H7 (cell line): ENCODE results near the gene AFMID. TPM values are rescaled to one million over a fixed set of nuclear protein-coding genes. Genes with fewer than 3 reads are reported as not detected.

Source experiments
- DNase-seq: peaks from one replicate; pipeline ENCODE4 v3.0.0; 2012
- H3K27me3 ChIP-seq: 2 replicates; pipeline ENCODE4 v1.6.0; 2011; ENCODE audit warnings: mild to moderate bottlenecking, low read length; ENCODE audit not compliant: control insufficient read depth, insufficient read depth
- H3K36me3 ChIP-seq: replicated peaks from 2 replicates; pipeline ENCODE4 v1.5.1; 2011; ENCODE audit warnings: low read length; ENCODE audit not compliant: control insufficient read depth, insufficient read depth
- H3K4me3 ChIP-seq: 2 replicates; pipeline ENCODE4 v1.5.1; 2011; ENCODE audit warnings: low read depth, mild to moderate bottlenecking, control low read depth, low read length, moderate library complexity; ENCODE audit not compliant: insufficient read depth
- total RNA-seq: library from RNA; depleted of rRNA; stranded (reverse); fragments of >200 nt; shearing (Covaris generic); gene quantifications from 2 replicates; pipeline ENCODE4 v1.2.3, GENCODE V29; 2014

AFMID gene
- total RNA-seq, 1 experiment from 2014 or later = 36.4 TPM

DNA sequence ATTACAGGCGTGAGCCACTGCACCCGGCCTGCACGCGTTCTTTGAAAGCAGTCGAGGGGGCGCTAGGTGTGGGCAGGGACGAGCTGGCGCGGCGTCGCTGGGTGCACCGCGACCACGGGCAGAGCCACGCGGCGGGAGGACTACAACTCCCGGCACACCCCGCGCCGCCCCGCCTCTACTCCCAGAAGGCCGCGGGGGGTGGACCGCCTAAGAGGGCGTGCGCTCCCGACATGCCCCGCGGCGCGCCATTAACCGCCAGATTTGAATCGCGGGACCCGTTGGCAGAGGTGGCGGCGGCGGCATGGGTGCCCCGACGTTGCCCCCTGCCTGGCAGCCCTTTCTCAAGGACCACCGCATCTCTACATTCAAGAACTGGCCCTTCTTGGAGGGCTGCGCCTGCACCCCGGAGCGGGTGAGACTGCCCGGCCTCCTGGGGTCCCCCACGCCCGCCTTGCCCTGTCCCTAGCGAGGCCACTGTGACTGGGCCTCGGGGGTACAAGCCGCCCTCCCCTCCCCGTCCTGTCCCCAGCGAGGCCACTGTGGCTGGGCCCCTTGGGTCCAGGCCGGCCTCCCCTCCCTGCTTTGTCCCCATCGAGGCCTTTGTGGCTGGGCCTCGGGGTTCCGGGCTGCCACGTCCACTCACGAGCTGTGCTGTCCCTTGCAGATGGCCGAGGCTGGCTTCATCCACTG is 27.0 kb downstream of the AFMID start, which contains the start of gene BIRC5:
BIRC5 (plus strand) TSS at position 238 of the 690 bp plus-strand sequence; CDS start at position 302, 64 bp downstream.
- DNase-seq = peak; percentile 99
- H3K4me3 ChIP-seq = peak within 1 kb of the TSS; percentile 90
- no peaks in the 10 kb centered on the region; the same call in 1 of the 2 replicates for H3K27me3 ChIP-seq
- H3K36me3 ChIP-seq = peaks cover 9% of the 10 kb centered on the region

DNA sequence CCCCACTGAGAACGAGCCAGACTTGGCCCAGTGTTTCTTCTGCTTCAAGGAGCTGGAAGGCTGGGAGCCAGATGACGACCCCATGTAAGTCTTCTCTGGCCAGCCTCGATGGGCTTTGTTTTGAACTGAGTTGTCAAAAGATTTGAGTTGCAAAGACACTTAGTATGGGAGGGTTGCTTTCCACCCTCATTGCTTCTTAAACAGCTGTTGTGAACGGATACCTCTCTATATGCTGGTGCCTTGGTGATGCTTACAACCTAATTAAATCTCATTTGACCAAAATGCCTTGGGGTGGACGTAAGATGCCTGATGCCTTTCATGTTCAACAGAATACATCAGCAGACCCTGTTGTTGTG is 27.5 kb downstream of the AFMID start:
- no peaks in the 10 kb centered on the region; the same call in 1 of the 2 replicates for H3K27me3 ChIP-seq
- peak overlapping the region; percentile 90 for H3K4me3 ChIP-seq
- DNase-seq = no peak
- peaks cover 9% of the 10 kb centered on the region for H3K36me3 ChIP-seq

DNA sequence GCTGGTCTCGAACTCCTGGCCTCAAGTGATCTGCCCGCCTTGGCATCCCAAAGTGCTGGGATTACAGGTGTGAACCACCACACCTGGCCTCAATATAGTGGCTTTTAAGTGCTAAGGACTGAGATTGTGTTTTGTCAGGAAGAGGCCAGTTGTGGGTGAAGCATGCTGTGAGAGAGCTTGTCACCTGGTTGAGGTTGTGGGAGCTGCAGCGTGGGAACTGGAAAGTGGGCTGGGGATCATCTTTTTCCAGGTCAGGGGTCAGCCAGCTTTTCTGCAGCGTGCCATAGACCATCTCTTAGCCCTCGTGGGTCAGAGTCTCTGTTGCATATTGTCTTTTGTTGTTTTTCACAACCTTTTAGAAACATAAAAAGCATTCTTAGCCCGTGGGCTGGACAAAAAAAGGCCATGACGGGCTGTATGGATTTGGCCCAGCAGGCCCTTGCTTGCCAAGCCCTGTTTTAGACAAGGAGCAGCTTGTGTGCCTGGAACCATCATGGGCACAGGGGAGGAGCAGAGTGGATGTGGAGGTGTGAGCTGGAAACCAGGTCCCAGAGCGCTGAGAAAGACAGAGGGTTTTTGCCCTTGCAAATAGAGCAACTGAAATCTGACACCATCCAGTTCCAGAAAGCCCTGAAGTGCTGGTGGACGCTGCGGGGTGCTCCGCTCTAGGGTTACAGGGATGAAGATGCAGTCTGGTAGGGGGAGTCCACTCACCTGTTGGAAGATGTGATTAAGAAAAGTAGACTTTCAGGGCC is 32.4 kb downstream of the AFMID start:
- Histone ChIP-seq H3K36me3 (peaks cover 29% of the 10 kb centered on the region), H3K27me3 (no peaks in the 10 kb centered on the region), H3K4me3 (no peak overlapping the region)
- peak; percentile 67 for DNase-seq

DNA sequence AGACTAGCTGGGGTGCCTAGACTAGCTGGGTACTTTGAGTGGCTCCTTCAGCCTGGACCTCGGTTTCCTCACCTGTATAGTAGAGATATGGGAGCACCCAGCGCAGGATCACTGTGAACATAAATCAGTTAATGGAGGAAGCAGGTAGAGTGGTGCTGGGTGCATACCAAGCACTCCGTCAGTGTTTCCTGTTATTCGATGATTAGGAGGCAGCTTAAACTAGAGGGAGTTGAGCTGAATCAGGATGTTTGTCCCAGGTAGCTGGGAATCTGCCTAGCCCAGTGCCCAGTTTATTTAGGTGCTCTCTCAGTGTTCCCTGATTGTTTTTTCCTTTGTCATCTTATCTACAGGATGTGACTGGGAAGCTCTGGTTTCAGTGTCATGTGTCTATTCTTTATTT is 35.9 kb downstream of the AFMID start:
- Histone ChIP-seq H3K36me3 (peaks cover 20% of the 10 kb centered on the region), H3K27me3 (no peaks in the 10 kb centered on the region), H3K4me3 (no peak overlapping the region)
- DNase-seq = no peak

DNA sequence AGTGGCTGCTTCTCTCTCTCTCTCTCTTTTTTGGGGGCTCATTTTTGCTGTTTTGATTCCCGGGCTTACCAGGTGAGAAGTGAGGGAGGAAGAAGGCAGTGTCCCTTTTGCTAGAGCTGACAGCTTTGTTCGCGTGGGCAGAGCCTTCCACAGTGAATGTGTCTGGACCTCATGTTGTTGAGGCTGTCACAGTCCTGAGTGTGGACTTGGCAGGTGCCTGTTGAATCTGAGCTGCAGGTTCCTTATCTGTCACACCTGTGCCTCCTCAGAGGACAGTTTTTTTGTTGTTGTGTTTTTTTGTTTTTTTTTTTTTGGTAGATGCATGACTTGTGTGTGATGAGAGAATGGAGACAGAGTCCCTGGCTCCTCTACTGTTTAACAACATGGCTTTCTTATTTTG is 36.6 kb downstream of the AFMID start:
- DNase-seq = no peak
- Histone ChIP-seq H3K27me3 (no peaks in the 10 kb centered on the region), H3K36me3 (peaks cover 20% of the 10 kb centered on the region), H3K4me3 (no peak overlapping the region)

DNA sequence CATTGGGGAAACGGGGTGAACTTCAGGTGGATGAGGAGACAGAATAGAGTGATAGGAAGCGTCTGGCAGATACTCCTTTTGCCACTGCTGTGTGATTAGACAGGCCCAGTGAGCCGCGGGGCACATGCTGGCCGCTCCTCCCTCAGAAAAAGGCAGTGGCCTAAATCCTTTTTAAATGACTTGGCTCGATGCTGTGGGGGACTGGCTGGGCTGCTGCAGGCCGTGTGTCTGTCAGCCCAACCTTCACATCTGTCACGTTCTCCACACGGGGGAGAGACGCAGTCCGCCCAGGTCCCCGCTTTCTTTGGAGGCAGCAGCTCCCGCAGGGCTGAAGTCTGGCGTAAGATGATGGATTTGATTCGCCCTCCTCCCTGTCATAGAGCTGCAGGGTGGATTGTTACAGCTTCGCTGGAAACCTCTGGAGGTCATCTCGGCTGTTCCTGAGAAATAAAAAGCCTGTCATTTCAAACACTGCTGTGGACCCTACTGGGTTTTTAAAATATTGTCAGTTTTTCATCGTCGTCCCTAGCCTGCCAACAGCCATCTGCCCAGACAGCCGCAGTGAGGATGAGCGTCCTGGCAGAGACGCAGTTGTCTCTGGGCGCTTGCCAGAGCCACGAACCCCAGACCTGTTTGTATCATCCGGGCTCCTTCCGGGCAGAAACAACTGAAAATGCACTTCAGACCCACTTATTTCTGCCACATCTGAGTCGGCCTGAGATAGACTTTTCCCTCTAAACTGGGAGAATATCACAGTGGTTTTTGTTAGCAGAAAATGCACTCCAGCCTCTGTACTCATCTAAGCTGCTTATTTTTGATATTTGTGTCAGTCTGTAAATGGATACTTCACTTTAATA is 37.3 kb downstream of the AFMID start:
- no peak for DNase-seq
- Histone ChIP-seq H3K4me3 (no peak overlapping the region), H3K27me3 (no peaks in the 10 kb centered on the region), H3K36me3 (peaks cover 20% of the 10 kb centered on the region)

DNA sequence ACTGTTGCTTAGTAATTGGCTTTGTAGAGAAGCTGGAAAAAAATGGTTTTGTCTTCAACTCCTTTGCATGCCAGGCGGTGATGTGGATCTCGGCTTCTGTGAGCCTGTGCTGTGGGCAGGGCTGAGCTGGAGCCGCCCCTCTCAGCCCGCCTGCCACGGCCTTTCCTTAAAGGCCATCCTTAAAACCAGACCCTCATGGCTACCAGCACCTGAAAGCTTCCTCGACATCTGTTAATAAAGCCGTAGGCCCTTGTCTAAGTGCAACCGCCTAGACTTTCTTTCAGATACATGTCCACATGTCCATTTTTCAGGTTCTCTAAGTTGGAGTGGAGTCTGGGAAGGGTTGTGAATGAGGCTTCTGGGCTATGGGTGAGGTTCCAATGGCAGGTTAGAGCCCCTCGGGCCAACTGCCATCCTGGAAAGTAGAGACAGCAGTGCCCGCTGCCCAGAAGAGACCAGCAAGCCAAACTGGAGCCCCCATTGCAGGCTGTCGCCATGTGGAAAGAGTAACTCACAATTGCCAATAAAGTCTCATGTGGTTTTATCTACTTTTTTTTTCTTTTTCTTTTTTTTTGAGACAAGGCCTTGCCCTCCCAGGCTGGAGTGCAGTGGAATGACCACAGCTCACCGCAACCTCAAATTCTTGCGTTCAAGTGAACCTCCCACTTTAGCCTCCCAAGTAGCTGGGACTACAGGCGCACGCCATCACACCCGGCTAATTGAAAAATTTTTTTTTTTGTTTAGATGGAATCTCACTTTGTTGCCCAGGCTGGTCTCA is 38.1 kb downstream of the AFMID start:
- Histone ChIP-seq H3K27me3 (peaks cover 3% of the 10 kb centered on the region; the same call in 1 of the 2 replicates), H3K4me3 (no peak overlapping the region), H3K36me3 (peaks cover 18% of the 10 kb centered on the region)
- no peak for DNase-seq

DNA sequence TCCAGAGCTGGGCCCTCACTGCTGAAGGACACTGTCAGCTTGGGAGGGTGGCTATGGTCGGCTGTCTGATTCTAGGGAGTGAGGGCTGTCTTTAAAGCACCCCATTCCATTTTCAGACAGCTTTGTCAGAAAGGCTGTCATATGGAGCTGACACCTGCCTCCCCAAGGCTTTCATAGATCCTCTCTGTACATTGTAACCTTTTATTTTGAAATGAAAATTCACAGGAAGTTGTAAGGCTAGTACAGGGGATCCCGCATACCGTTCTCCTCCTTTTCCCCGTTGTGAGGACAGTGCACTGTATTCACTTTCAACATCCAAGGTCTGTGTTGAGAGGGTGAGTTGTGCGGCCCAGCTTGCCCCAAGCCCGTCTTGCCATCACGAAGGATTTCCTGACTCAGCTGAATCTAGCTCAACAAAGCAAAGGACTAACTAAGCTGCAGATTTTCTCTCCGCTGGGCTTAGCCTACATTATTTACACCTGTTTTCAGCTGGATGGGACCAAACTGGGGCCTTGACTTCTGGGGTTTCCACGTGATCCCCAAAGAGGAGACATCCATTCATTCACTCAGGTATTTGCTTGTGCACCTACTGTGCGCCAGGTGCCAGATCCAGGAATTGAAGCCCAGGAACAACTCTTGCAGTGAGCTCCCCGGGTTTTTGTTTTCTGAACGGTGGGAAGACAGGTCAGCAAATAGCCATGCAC is 39.0 kb downstream of the AFMID start:
- Histone ChIP-seq H3K4me3 (no peak overlapping the region), H3K27me3 (peaks cover 11% of the 10 kb centered on the region), H3K36me3 (peaks cover 14% of the 10 kb centered on the region)
- DNase-seq = peak; percentile 53

DNA sequence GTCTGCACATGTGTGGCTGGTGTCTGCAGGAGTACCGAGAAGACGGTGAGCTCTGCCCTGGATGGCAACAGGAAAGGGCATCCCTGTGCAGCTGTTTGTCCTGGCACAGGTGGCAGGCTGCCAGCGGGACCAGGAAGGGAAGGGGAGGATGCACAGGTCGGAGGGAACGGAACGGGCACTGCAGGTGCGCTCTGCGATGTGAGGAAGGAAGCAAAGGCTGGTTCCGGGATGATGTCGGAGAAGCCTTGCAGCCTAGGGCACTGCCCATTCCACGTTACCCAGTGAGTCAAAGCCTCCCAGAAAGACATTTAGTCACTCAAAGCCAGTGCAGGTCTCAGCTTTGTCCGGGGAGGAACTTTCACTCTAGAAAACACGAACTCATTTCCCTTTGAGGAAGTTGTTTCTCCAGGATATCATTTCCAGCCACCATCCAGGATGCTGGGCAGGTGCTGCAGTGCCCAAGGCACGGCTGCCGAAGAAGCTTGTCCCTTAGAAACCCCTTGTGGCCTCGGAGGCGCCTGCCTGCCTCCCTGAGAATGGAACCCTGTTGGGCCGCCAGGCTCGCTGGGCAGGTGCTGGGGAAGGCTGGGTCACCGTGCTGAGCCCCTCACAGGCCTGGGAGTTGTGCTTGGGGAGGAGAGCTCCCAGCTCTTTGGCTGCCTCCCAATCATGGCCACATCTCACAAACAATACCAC is 39.7 kb downstream of the AFMID start:
- Histone ChIP-seq H3K4me3 (no peak overlapping the region), H3K27me3 (peaks cover 16% of the 10 kb centered on the region), H3K36me3 (peaks cover 12% of the 10 kb centered on the region)
- DNase-seq = peak; percentile 68

DNA sequence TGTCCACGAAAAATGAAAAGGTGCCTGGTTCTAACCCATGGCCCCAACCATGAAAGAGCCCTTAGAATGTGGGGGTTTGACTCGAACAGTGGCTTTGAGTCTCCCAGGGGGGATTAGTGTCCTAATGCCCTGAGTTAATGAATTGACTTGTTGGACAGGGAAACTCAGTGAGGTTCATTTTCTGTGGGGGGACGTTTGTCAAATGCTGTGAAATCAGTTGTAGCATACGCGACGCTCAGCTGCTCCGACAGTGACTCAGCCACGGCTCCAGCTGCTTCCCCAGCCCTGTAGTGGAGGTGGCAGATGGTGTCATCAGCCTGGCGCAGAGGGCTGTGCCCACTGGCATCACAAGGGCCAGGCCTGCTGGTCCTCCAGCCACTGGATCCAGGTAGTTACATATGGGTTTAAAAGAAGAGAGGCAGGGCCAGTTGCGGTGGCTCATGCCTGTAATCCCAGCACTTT is 40.3 kb downstream of the AFMID start:
- DNase-seq = peak; percentile 49
- H3K36me3 ChIP-seq = peaks cover 12% of the 10 kb centered on the region
- no peak overlapping the region for H3K4me3 ChIP-seq

DNA sequence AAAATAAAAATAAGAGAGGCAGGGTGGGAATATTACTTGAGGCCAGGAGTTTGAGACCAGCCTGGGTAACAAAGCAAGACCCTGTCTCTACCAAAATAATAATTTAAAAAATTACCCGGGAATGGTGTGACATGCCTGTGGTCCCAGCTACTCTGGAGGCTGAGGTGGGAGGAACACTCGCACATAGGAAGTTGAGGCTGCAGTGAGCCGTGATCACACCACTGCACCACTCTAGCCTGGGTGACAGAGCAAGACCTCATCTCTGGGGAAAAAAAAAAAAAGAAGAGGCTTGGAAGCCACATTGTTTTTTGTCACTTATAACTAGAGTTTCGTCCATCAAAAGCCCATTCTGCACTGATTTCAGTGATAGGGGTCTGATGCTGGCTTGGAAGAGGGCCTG is 41.0 kb downstream of the AFMID start:
- Histone ChIP-seq H3K4me3 (no peak overlapping the region), H3K36me3 (peaks cover 7% of the 10 kb centered on the region), H3K27me3 (peaks cover 28% of the 10 kb centered on the region)
- DNase-seq = no peak

More for the DNA sequence above, 40.3 kb downstream of the AFMID start:
- H3K27me3 ChIP-seq = peaks cover 22% of the 10 kb centered on the region

DNA sequence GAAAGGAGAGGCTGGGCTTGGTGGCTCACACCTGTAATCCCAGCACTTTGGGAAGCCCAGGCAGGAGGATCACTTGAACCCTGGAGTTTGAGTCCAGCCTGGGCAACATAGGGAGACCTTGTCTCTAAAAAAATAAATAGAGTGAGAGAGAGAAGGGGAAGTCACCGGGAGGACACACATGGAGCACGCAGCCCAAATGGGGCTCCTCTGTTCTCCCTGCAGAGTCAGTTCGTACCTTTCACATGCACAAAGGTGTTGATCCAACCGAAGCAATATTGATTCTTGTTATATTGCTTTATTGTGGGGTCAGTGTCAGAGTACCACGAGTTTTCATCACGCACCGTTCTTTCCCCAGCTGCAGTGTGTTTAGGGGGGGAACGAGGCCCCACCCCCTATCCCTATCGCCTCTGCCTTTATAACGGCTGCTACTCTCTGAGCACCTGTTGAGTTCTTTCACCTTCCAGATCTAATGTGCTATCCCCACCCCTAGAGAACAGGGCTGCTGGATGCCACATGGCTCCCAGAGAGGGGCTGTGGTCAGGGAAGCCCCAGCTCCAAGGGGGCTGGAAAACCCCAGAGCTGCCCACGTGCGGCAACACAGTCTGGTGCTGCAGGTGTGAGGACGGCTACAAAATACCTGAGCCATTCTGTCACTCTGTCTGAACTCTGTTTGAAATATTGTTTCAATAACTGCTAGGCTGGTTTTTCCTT is 43.2 kb downstream of the AFMID start:
- Histone ChIP-seq H3K36me3 (no peaks in the 10 kb centered on the region), H3K4me3 (no peak overlapping the region), H3K27me3 (peaks cover 30% of the 10 kb centered on the region)
- peak; percentile 61 for DNase-seq
